HUES64 (cell line): ENCODE measurements around the gene C2orf72.

ENCODE experiments used
- H3K27ac ChIP-seq: 2 replicates; pipeline ENCODE4 v1.7.0; 2013; ENCODE audit warnings: low read depth, low read length, inconsistent platforms
- H3K27me3 ChIP-seq: 2 replicates; pipeline ENCODE4 v1.6.1; 2013; ENCODE audit warnings: mild to moderate bottlenecking, low read length; ENCODE audit not compliant: insufficient read depth
- H3K36me3 ChIP-seq: 2 replicates; pipeline ENCODE4 v1.6.1; 2013; ENCODE audit warnings: mild to moderate bottlenecking, low read length; ENCODE audit not compliant: insufficient read depth
- H3K4me1 ChIP-seq: 2 replicates; pipeline ENCODE4 v1.6.1; 2013; ENCODE audit warnings: mild to moderate bottlenecking, low read length, moderate library complexity; ENCODE audit not compliant: insufficient read depth
- H3K4me3 ChIP-seq: 2 replicates; pipeline ENCODE4 v1.5.1; 2013; ENCODE audit warnings: mild to moderate bottlenecking, low read length, moderate library complexity
- H3K9ac ChIP-seq: 2 replicates; pipeline ENCODE4 v1.6.1; 2013; ENCODE audit warnings: mild to moderate bottlenecking, low read depth, low read length
- H3K9me3 ChIP-seq: 2 replicates; pipeline ENCODE4 v1.6.1; 2013; ENCODE audit warnings: low read depth, low read length; ENCODE audit not compliant: insufficient read depth
- WGBS: fragments of 150-250, 120-280 bp; methylation state at CpG from one replicate; pipeline ENCODE4 v1.1.7; 2013; ENCODE audit warnings: missing lambda C conversion rate; 5-methylcytosine and 5-hydroxymethylcytosine counted together

Gene C2orf72

GRCh38 chr2:231047274-231047922 lies 10.1 kb downstream of the C2orf72 start:
- H3K27me3 ChIP-seq, result peaks cover 20% of the 10 kb centered on the region
- no peaks in the 10 kb centered on the region for H3K9me3 ChIP-seq
- WGBS, result 89% methylated on average over 8 of the region's 8 CpGs
- H3K36me3 ChIP-seq, result no peaks in the 10 kb centered on the region
- H3K9ac ChIP-seq, result no peak overlapping the region
- H3K27ac ChIP-seq, result no peak overlapping the region
- H3K4me3 ChIP-seq, result no peak overlapping the region
- H3K4me1 ChIP-seq, result no peaks in the 10 kb centered on the region

GRCh38 chr2:231047923-231048915 lies 10.9 kb downstream of the C2orf72 start:
- no peak overlapping the region for H3K9ac ChIP-seq

GRCh38 chr2:231049286-231050017 lies 12.1 kb downstream of the C2orf72 start:
- Histone ChIP-seq H3K9me3 (no peaks in the 10 kb centered on the region), H3K4me1 (no peaks in the 10 kb centered on the region), H3K27me3 (peaks cover 36% of the 10 kb centered on the region), H3K36me3 (no peaks in the 10 kb centered on the region), H3K4me3 (no peak overlapping the region), H3K9ac (no peak overlapping the region), H3K27ac (no peak overlapping the region)
- 94% methylated on average over 11 of the region's 12 CpGs for WGBS

More at GRCh38 chr2:231047923-231048915, 10.9 kb downstream of the C2orf72 start:
- H3K4me3 ChIP-seq, result no peak overlapping the region
- H3K27ac ChIP-seq, result no peak overlapping the region
- H3K36me3 ChIP-seq, result no peaks in the 10 kb centered on the region
- 93% methylated on average over 10 of the region's 10 CpGs for WGBS
- H3K9me3 ChIP-seq, result no peaks in the 10 kb centered on the region
- no peaks in the 10 kb centered on the region for H3K4me1 ChIP-seq
- peaks cover 24% of the 10 kb centered on the region for H3K27me3 ChIP-seq

- Histone ChIP-seq H3K9me3 (no peaks in the 10 kb centered on the region), H3K27me3 (peaks cover 37% of the 10 kb centered on the region), H3K4me1 (no peaks in the 10 kb centered on the region), H3K9ac (no peak overlapping the region), H3K4me3 (no peak overlapping the region), H3K27ac (no peak overlapping the region), H3K36me3 (no peaks in the 10 kb centered on the region)
- 86% methylated on average over 9 of the region's 9 CpGs for WGBS
These were observed 12.9 kb downstream of the C2orf72 start for GRCh38 chr2:231050018-231050901.

GRCh38 chr2:231051116-231051515 lies 13.8 kb downstream of the C2orf72 start:
- Histone ChIP-seq H3K27ac (no peak overlapping the region), H3K4me1 (no peaks in the 10 kb centered on the region), H3K4me3 (no peak overlapping the region), H3K9me3 (no peaks in the 10 kb centered on the region), H3K36me3 (no peaks in the 10 kb centered on the region), H3K9ac (no peak overlapping the region), H3K27me3 (peaks cover 37% of the 10 kb centered on the region)
- WGBS, result 93% methylated on average over 5 of the region's 5 CpGs

GRCh38 chr2:231052494-231053451 lies 15.4 kb downstream of the C2orf72 start:
- Histone ChIP-seq H3K4me3 (peak overlapping the region; percentile 59), H3K27ac (no peak overlapping the region), H3K27me3 (peaks cover 37% of the 10 kb centered on the region), H3K9ac (peak overlapping the region; percentile 55; the same call in 1 of the 2 replicates), H3K36me3 (no peaks in the 10 kb centered on the region), H3K4me1 (peaks cover 1% of the 10 kb centered on the region; the same call in 1 of the 2 replicates), H3K9me3 (no peaks in the 10 kb centered on the region)
- 19% methylated on average over 62 of the region's 62 CpGs for WGBS

- 92% methylated on average over 6 of the region's 6 CpGs for WGBS
- Histone ChIP-seq H3K36me3 (no peaks in the 10 kb centered on the region), H3K27me3 (peaks cover 37% of the 10 kb centered on the region), H3K4me3 (no peak overlapping the region), H3K9ac (no peak overlapping the region), H3K4me1 (peaks cover 12% of the 10 kb centered on the region; the same call in 1 of the 2 replicates), H3K27ac (no peak overlapping the region), H3K9me3 (no peaks in the 10 kb centered on the region)
These were observed 16.5 kb downstream of the C2orf72 start for GRCh38 chr2:231053846-231054245.

GRCh38 chr2:231056453-231057416 lies 19.4 kb downstream of the C2orf72 start, which contains the start of gene PSMD1:
Gene PSMD1 (plus strand): TSS chr2:231056867. CDS start chr2:231057026, 159 bp downstream.
- Histone ChIP-seq H3K9me3 (no peaks in the 10 kb centered on the region), H3K27ac (peak within 1 kb of the TSS; percentile 96), H3K9ac (peak within 1 kb of the TSS; percentile 99), H3K4me1 (peaks cover 12% of the 10 kb centered on the region; the same call in 1 of the 2 replicates), H3K4me3 (peak within 1 kb of the TSS; percentile 94), H3K27me3 (peaks cover 25% of the 10 kb centered on the region), H3K36me3 (peaks cover 11% of the 10 kb centered on the region)
- under 1% methylated on average over 73 of the region's 73 CpGs for WGBS

- Histone ChIP-seq H3K27me3 (peaks cover 16% of the 10 kb centered on the region), H3K27ac (peak overlapping the region; percentile 96), H3K9ac (peak overlapping the region; percentile 99), H3K9me3 (no peaks in the 10 kb centered on the region), H3K4me1 (peaks cover 12% of the 10 kb centered on the region; the same call in 1 of the 2 replicates), H3K4me3 (peak overlapping the region; percentile 94), H3K36me3 (peaks cover 19% of the 10 kb centered on the region)
- WGBS, result 5% methylated on average over 10 of the region's 10 CpGs
These were observed 20.3 kb downstream of the C2orf72 start for GRCh38 chr2:231057590-231057989.
